ENCODE results near the gene PCBP2.

PCBP2 gene

DNA sequence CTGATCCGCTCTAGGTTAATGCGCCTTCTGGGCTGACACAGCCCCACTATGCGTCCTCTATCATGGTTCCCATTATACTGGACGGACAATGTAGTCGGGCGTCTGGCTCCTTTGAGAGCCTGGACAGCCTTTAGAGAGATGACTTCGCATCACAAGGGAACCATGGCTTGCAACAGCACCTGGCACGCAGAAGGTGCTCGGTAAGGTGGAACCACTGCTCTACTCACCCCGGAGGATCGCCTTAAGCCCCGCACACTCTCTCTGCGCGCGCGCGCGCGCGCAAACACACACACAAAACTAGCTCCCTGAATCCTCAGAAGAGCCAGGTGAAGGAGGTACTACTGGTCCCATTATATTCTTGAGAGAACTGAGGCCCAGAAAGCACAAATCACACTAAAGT is 40.3 kb downstream of the PCBP2 start:
- TF ChIP-seq, protein P1, sequence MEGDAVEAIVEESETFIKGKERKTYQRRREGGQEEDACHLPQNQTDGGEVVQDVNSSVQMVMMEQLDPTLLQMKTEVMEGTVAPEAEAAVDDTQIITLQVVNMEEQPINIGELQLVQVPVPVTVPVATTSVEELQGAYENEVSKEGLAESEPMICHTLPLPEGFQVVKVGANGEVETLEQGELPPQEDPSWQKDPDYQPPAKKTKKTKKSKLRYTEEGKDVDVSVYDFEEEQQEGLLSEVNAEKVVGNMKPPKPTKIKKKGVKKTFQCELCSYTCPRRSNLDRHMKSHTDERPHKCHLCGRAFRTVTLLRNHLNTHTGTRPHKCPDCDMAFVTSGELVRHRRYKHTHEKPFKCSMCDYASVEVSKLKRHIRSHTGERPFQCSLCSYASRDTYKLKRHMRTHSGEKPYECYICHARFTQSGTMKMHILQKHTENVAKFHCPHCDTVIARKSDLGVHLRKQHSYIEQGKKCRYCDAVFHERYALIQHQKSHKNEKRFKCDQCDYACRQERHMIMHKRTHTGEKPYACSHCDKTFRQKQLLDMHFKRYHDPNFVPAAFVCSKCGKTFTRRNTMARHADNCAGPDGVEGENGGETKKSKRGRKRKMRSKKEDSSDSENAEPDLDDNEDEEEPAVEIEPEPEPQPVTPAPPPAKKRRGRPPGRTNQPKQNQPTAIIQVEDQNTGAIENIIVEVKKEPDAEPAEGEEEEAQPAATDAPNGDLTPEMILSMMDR (IDR thresholded peaks at IDR 0.05; ENCODE audit: insufficient read depth, low read depth, low read length, missing control alignments): no peak
- H3K4me3 ChIP-seq (ENCODE audit: low read depth, low read length): no peak overlapping the region
- no peak for DNase-seq (ENCODE audit: low read depth)

- DNase-seq (ENCODE audit: low read depth): peak; percentile 91
- TF ChIP-seq, protein P1 (IDR thresholded peaks at IDR 0.05; ENCODE audit: insufficient read depth, low read depth, low read length, missing control alignments): peak; percentile 3
- peak overlapping the region; percentile 70 for H3K4me3 ChIP-seq (ENCODE audit: low read depth, low read length)
Observed at GRCh38 chr12:53492830-53493609, 41.1 kb downstream of the PCBP2 start.

GRCh38 chr12:53493610-53494391 is 41.9 kb downstream of the PCBP2 start:
- DNase-seq (ENCODE audit: low read depth): no peak
- TF ChIP-seq, protein P1 (IDR thresholded peaks at IDR 0.05; ENCODE audit: insufficient read depth, low read depth, low read length, missing control alignments): no peak
- peak overlapping the region; percentile 70 for H3K4me3 ChIP-seq (ENCODE audit: low read depth, low read length)

GRCh38 chr12:53495903-53496751 is 44.2 kb downstream of the PCBP2 start:
- TF ChIP-seq, protein P1 (IDR thresholded peaks at IDR 0.05; ENCODE audit: insufficient read depth, low read depth, low read length, missing control alignments): no peak
- DNase-seq (ENCODE audit: low read depth): no peak
- no peak overlapping the region for H3K4me3 ChIP-seq (ENCODE audit: low read depth, low read length)

- TF ChIP-seq, protein P1 (IDR thresholded peaks at IDR 0.05; ENCODE audit: insufficient read depth, low read depth, low read length, missing control alignments): no peak
- H3K4me3 ChIP-seq (ENCODE audit: low read depth, low read length): no peak overlapping the region
- no peak for DNase-seq (ENCODE audit: low read depth)
Observed at GRCh38 chr12:53496752-53497032, 44.8 kb downstream of the PCBP2 start.

DNA sequence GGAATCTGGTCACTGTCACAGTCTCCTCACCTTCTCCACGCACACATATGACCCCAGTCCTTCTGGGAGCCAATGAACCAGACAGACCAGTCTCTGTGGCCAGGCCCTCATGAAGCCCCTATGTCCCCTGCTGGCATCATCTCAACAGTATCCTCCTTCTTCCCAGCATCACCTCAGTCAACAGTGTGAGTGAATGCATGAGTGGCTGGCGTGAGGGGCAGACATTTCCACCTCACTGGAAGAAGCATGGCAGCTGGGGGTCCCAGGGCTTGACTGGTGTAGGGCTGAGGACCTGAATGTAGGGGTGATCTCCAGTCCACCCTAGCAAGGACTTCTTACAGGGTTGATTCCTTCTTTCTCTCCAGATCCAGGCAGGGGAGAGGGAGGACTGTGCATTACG is 45.6 kb downstream of the PCBP2 start:
- TF ChIP-seq, protein P1 (IDR thresholded peaks at IDR 0.05; ENCODE audit: insufficient read depth, low read depth, low read length, missing control alignments): no peak
- DNase-seq (ENCODE audit: low read depth): no peak
- no peak overlapping the region for H3K4me3 ChIP-seq (ENCODE audit: low read depth, low read length)
